ENCODE results near the gene EDN2.

The EDN2 gene

GRCh38 chr1:41442697-41443251 lies 41.7 kb downstream of the EDN2 start:
- no peak overlapping the region for H3K4me3 Mint-ChIP-seq
- H3K9me3 Mint-ChIP-seq, result no peaks in the 10 kb centered on the region
- ATAC-seq (replicated peaks; ENCODE audit: extremely low read depth, poor library complexity, severe bottlenecking) (no peak), DNase-seq (ENCODE audit: low spot score in 2 of 2) (no peak)
- H3K27ac Mint-ChIP-seq (ENCODE audit: low read depth), result no peak overlapping the region
- peaks cover 8% of the 10 kb centered on the region for H3K27me3 Mint-ChIP-seq
- peaks cover 2% of the 10 kb centered on the region for H3K36me3 Mint-ChIP-seq (ENCODE audit: insufficient read depth)
- no peaks in the 10 kb centered on the region for H3K4me1 Mint-ChIP-seq

DNA sequence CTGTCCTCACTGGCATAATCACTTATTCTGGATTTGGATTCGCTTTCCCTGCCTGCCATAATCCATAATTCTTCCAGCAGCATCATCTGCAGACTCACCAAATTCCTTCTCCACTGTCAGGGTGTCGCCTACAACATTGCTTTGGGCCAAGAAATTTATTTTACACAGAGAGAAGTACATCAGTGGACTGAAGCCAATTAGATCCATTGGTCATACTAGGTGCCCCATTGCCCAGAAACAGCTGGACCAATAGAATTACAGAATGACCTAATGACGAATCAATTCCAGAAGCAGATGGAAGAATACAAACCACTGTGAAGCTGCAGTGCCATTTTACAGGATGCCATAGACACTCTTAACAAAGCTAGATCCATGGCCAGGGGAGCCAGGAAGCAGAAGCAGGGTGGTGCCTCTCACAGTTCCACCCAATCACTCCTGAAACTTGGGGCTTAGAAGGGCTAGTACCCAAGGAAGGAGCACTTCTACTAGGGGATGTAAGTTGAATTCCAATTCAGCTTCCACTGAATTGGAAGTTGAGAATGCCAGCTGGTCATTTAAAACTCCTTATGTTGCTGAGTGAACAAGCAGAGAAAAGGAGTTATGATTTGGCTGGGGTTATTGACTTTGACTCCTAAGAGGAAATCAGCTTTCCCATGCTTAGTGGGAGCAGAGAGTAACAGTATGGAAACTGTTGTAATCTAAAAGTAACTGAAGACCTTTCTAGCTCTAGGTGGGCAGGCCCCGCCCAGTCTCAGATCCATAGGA lies 44.0 kb downstream of the EDN2 start:
- Mint-ChIP-seq H3K36me3 (ENCODE audit: insufficient read depth) (peaks cover 2% of the 10 kb centered on the region), H3K4me1 (no peaks in the 10 kb centered on the region), H3K27me3 (peaks cover 19% of the 10 kb centered on the region), H3K27ac (ENCODE audit: low read depth) (no peak overlapping the region), H3K4me3 (no peak overlapping the region), H3K9me3 (no peaks in the 10 kb centered on the region)
- DNase-seq (ENCODE audit: low spot score in 2 of 2) (no peak), ATAC-seq (replicated peaks; ENCODE audit: extremely low read depth, poor library complexity, severe bottlenecking) (no peak)

DNA sequence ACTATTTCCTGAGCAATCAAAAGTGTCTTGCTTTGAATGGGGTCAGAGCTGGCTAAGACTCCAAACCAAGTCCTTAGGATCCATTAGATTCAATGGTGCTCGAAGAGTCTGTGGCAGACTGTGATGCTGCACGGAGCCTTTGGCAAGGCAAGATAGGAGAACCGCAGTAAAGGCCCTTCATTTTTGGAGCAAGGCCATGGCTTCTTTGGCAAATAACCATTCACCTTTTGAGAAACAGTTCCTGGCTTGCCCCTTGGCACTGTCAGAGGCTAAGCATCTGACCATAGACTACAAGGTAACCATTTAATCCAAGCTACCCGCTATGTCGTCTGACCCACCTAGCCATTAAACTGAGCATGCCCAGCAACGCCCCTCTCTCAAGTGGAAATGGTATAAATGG lies 45.2 kb downstream of the EDN2 start:
- H3K4me1 Mint-ChIP-seq, result no peaks in the 10 kb centered on the region

GRCh38 chr1:41438711-41439110 lies 45.8 kb downstream of the EDN2 start:
- peaks cover 37% of the 10 kb centered on the region for H3K27me3 Mint-ChIP-seq
- no peak for ATAC-seq (replicated peaks; ENCODE audit: extremely low read depth, poor library complexity, severe bottlenecking)
- DNase-seq (ENCODE audit: low spot score in 2 of 2), result no peak
- H3K27ac Mint-ChIP-seq (ENCODE audit: low read depth), result no peak overlapping the region
- H3K4me1 Mint-ChIP-seq, result no peaks in the 10 kb centered on the region
- H3K4me3 Mint-ChIP-seq, result no peak overlapping the region
- no peaks in the 10 kb centered on the region for H3K9me3 Mint-ChIP-seq
- peaks cover 2% of the 10 kb centered on the region for H3K36me3 Mint-ChIP-seq (ENCODE audit: insufficient read depth)

More for the DNA sequence above, 45.2 kb downstream of the EDN2 start:
- DNase-seq (ENCODE audit: low spot score in 2 of 2) (no peak), ATAC-seq (replicated peaks; ENCODE audit: extremely low read depth, poor library complexity, severe bottlenecking) (no peak)
- Mint-ChIP-seq H3K4me3 (no peak overlapping the region), H3K27me3 (peaks cover 32% of the 10 kb centered on the region), H3K27ac (ENCODE audit: low read depth) (no peak overlapping the region), H3K9me3 (no peaks in the 10 kb centered on the region), H3K36me3 (ENCODE audit: insufficient read depth) (peaks cover 2% of the 10 kb centered on the region)

DNA sequence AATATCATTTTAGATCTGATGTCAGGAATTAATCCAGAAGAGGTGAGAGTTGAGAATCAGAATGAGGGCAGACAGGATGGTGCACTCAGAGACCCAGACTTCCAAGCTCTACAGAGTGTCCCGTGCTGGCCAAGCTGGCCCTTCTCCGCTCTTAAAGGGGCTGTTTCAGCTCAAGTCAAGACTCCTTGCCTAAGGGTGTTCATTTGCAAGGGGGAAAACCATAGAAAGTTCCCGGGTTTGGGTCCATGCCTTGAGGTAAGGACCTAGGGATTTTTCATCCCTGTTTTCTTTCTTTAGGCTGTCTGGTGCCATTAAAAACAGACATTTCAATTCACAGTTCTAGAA lies 47.5 kb downstream of the EDN2 start:
- H3K36me3 Mint-ChIP-seq (ENCODE audit: insufficient read depth), result no peaks in the 10 kb centered on the region
- DNase-seq (ENCODE audit: low spot score in 2 of 2) (no peak), ATAC-seq (replicated peaks; ENCODE audit: extremely low read depth, poor library complexity, severe bottlenecking) (no peak)
- H3K9me3 Mint-ChIP-seq, result no peaks in the 10 kb centered on the region
- no peak overlapping the region for H3K4me3 Mint-ChIP-seq
- no peaks in the 10 kb centered on the region for H3K4me1 Mint-ChIP-seq
- peaks cover 51% of the 10 kb centered on the region for H3K27me3 Mint-ChIP-seq
- H3K27ac Mint-ChIP-seq (ENCODE audit: low read depth), result no peak overlapping the region

GRCh38 chr1:41436281-41437010 lies 48.0 kb downstream of the EDN2 start:
- Mint-ChIP-seq H3K4me1 (no peaks in the 10 kb centered on the region), H3K4me3 (no peak overlapping the region)
- ATAC-seq (replicated peaks; ENCODE audit: extremely low read depth, poor library complexity, severe bottlenecking), result no peak

DNA sequence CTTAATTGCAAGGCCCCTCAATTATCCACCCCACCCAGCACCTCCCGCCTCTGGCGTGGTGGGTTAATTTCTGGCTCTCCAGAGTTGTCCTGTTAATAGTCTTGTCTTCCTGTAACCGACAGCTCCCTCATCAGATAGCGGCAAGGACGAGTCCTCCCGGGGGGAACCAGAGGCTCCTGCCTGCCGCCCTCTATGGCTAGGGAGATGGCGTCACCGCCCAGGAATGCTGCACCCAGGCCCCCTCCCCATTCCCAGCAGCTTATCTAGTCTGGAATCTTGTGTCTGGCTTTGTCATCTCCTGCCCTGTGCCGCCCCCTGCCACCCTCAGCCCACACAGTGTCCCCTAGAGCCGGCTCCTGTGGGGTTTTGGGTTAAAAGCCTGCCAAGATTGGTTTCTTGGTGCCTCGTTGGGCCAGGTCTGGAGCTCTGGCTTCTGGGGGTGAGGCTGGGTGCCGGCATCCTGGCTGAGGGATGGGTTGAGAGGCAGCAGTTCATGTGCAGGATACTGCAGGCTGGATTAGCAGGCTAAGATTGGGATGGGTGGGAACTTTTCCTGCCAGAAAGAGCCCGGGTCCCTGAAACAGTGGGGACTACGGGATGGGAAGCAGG lies 48.8 kb downstream of the EDN2 start:
- Mint-ChIP-seq H3K4me1 (no peaks in the 10 kb centered on the region), H3K4me3 (no peak overlapping the region), H3K27me3 (peaks cover 51% of the 10 kb centered on the region), H3K9me3 (no peaks in the 10 kb centered on the region), H3K27ac (ENCODE audit: low read depth) (no peak overlapping the region), H3K36me3 (ENCODE audit: insufficient read depth) (no peaks in the 10 kb centered on the region)
- ATAC-seq (replicated peaks; ENCODE audit: extremely low read depth, poor library complexity, severe bottlenecking) (no peak), DNase-seq (ENCODE audit: low spot score in 2 of 2) (no peak)

More at GRCh38 chr1:41436281-41437010, 48.0 kb downstream of the EDN2 start:
- Mint-ChIP-seq H3K9me3 (no peaks in the 10 kb centered on the region), H3K36me3 (ENCODE audit: insufficient read depth) (no peaks in the 10 kb centered on the region), H3K27me3 (peaks cover 51% of the 10 kb centered on the region), H3K27ac (ENCODE audit: low read depth) (no peak overlapping the region)
- DNase-seq (ENCODE audit: low spot score in 2 of 2), result no peak

DNA sequence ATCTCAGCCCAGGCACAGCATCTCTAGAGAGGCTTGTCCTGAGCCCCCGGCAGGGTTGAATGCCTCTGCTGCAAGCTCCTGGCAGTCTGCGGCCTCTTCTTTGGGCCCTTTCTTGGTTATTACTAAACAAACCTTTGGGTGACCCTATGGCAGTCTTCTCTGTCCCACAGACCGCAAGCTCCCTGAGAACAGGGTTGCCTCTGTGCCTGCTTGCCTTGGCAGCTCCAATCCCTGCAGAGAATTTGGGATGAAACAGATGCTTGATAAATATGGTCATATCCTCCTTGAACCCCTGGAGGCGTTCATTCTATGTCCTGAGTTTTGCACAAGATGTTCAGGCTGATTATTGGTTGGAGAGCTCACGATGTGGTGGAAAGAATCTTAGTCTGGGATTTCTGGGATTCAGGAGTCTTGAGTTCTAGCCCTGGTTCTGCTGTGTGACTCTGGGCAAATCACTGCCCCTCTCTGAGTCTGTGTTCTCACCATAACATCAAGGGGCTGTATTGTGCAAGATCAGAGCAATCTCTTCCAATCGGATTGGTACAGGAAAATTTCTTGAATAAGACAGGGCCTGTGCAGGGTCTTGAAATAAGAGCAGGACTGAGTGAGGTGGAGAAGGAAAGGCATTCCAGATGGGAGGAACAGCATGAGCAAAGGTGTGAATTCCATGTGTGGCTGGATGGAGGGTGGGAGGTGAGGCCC lies 49.6 kb downstream of the EDN2 start:
- H3K4me3 Mint-ChIP-seq, result no peak overlapping the region
- ATAC-seq (replicated peaks; ENCODE audit: extremely low read depth, poor library complexity, severe bottlenecking), result no peak
- no peaks in the 10 kb centered on the region for H3K9me3 Mint-ChIP-seq
- H3K27me3 Mint-ChIP-seq, result peaks cover 51% of the 10 kb centered on the region
- no peak for DNase-seq (ENCODE audit: low spot score in 2 of 2)
- no peaks in the 10 kb centered on the region for H3K4me1 Mint-ChIP-seq
- H3K27ac Mint-ChIP-seq (ENCODE audit: low read depth), result no peak overlapping the region
- no peaks in the 10 kb centered on the region for H3K36me3 Mint-ChIP-seq (ENCODE audit: insufficient read depth)

DNA sequence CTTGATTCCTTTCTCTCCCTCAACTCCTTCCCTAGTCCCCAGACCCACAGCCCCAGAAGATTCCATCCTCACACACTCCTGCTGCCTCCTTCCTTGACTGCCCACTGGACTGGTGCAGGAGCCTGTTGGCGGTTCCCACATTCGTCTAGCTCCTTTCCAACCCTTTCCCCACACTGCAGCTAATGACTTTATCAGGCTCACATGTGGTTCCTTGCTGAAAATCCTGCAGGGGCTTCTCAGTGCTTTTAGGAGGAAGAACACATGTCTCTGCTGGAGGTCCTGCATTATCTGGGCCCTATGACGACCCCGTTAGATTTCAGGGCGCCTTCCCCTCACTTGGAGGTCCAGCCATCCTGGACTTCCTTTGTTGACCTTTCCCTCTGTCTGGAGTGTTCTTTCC lies 50.2 kb downstream of the EDN2 start:
- H3K27me3 Mint-ChIP-seq, result peaks cover 51% of the 10 kb centered on the region
- H3K9me3 Mint-ChIP-seq, result no peaks in the 10 kb centered on the region
- H3K4me1 Mint-ChIP-seq, result no peaks in the 10 kb centered on the region
- H3K27ac Mint-ChIP-seq (ENCODE audit: low read depth), result no peak overlapping the region
- H3K4me3 Mint-ChIP-seq, result no peak overlapping the region
- no peaks in the 10 kb centered on the region for H3K36me3 Mint-ChIP-seq (ENCODE audit: insufficient read depth)
- DNase-seq (ENCODE audit: low spot score in 2 of 2) (no peak), ATAC-seq (replicated peaks; ENCODE audit: extremely low read depth, poor library complexity, severe bottlenecking) (no peak)

DNA sequence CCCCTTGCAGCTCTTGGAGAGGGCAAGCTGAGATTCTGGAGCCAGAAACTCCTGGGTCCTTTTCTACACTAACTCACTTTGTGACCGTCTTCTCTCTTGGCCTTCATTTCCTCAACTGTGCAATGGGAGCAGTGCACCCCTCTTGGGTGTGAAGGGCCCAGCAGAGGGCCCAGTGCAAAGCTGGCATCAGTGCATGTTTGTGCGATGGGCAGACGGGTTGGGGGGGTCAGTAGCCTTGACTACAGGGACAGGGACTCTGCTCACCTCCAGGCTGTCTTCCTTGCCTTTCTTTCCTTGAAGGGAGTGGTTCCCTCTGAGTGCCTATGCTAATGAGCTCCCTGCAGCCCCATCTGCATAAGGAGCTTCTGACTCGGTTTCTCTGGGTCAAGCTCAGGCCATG lies 51.0 kb downstream of the EDN2 start:
- DNase-seq (ENCODE audit: low spot score in 2 of 2) (no peak), ATAC-seq (replicated peaks; ENCODE audit: extremely low read depth, poor library complexity, severe bottlenecking) (no peak)
- Mint-ChIP-seq H3K27ac (ENCODE audit: low read depth) (no peak overlapping the region), H3K36me3 (ENCODE audit: insufficient read depth) (no peaks in the 10 kb centered on the region), H3K4me3 (no peak overlapping the region), H3K9me3 (no peaks in the 10 kb centered on the region), H3K4me1 (no peaks in the 10 kb centered on the region), H3K27me3 (peaks cover 56% of the 10 kb centered on the region)

DNA sequence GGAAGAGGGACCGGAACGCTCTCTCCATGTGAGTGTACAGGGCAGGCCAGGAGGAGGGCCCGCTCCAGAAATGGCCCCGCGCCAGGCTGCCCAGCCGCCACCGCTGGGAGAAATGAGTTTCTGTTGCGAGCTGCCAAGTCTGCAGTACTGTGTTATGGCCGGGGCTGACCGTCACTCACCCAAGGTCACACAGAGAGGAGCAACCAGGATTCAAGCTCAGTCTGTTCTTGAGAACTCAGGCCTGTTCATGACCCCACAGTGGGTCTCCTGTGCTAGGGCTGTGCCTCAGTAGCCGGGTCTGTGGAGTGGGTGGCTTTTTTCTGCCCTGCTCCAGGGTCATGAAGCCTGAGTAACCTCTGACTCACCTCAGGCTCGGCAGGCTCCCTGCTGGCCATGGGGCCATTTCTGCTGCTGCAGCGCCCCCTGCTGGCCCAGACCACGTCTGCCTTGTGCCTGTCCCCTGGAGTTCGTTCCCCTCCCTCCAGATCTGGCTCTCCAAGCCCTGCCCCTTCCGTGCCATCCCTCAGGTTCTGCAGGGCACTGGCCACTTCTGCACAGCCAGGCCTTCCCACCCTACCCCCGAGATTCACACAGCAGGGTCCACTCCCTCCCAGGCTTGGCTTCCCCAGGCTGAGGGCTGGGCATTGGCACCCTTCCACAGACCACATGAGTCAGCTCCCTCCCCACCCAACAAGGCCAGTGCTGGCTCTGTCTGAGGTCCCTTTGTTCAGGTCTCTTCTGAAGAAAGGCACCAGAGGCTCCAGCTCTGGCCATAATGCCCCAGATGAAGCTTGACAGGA lies 51.8 kb downstream of the EDN2 start:
- H3K36me3 Mint-ChIP-seq (ENCODE audit: insufficient read depth), result no peaks in the 10 kb centered on the region
- H3K4me3 Mint-ChIP-seq, result no peak overlapping the region
- H3K27me3 Mint-ChIP-seq, result peaks cover 63% of the 10 kb centered on the region
- ATAC-seq (replicated peaks; ENCODE audit: extremely low read depth, poor library complexity, severe bottlenecking) (no peak), DNase-seq (ENCODE audit: low spot score in 2 of 2) (peak; percentile 37 to 44)
- H3K4me1 Mint-ChIP-seq, result no peaks in the 10 kb centered on the region
- H3K27ac Mint-ChIP-seq (ENCODE audit: low read depth), result no peak overlapping the region
- no peaks in the 10 kb centered on the region for H3K9me3 Mint-ChIP-seq
